Karpas-422 (cell line): ENCODE results near the gene LGR4. TPM values are rescaled to one million over a fixed set of nuclear protein-coding genes. Genes with fewer than 3 reads are reported as not detected.

Source experiments
- DNase-seq: peaks from one replicate; pipeline ENCODE4 v3.0.0-alpha.2; 2015
- H2AFZ ChIP-seq: fragments of 200-600 bp; sonication (generic); 2 replicates; pipeline ENCODE4 v1.6.1; 2014; ENCODE audit warnings: antibody characterized with exemption, low read length, mixed read lengths
- H3K27ac ChIP-seq: fragments of 200-600 bp; sonication (generic); 2 replicates; pipeline ENCODE4 v1.5.1; 2014; ENCODE audit warnings: mild to moderate bottlenecking, low read length, moderate library complexity
- H3K27me3 ChIP-seq: fragments of 200-600 bp; sonication (generic); 2 replicates; pipeline ENCODE4 v1.6.1; 2014; ENCODE audit warnings: low read length, mixed read lengths
- H3K36me3 ChIP-seq: fragments of 200-600 bp; sonication (generic); 2 replicates; pipeline ENCODE4 v1.6.1; 2014; ENCODE audit warnings: low read length, mixed read lengths; ENCODE audit not compliant: insufficient read depth
- H3K4me1 ChIP-seq: fragments of 200-600 bp; sonication (generic); 2 replicates; pipeline ENCODE4 v1.6.1; 2014; ENCODE audit warnings: mild to moderate bottlenecking, low read length, mixed read lengths
- H3K4me2 ChIP-seq: fragments of 200-600 bp; sonication (generic); 2 replicates; pipeline ENCODE4 v1.6.1; 2014; ENCODE audit warnings: low read length, low read depth, mild to moderate bottlenecking; ENCODE audit not compliant: poor library complexity, severe bottlenecking
- H3K4me3 ChIP-seq: fragments of 200-600 bp; sonication (generic); 2 replicates; pipeline ENCODE4 v1.5.1; 2014; ENCODE audit warnings: mild to moderate bottlenecking, antibody characterized with exemption, low read length, mixed read lengths
- H3K79me2 ChIP-seq: fragments of 200-600 bp; sonication (generic); 2 replicates; pipeline ENCODE4 v1.6.1; 2014; ENCODE audit warnings: mild to moderate bottlenecking, low read length, mixed read lengths
- H3K9ac ChIP-seq: fragments of 200-600 bp; sonication (generic); 2 replicates; pipeline ENCODE4 v1.6.0; 2014; ENCODE audit warnings: low read length
- H3K9me2 ChIP-seq: fragments of 200-600 bp; sonication (generic), shearing (Covaris generic); replicated peaks from 2 replicates; pipeline ENCODE4 v1.6.0; 2014; ENCODE audit warnings: mild to moderate bottlenecking, low read length, moderate library complexity; ENCODE audit not compliant: insufficient read depth
- H3K9me3 ChIP-seq: fragments of 300-700, 200-600 bp; sonication (generic); 2 replicates; pipeline ENCODE4 v1.6.1; 2014; ENCODE audit warnings: low read length, mixed read lengths
- H4K20me1 ChIP-seq: fragments of 200-600 bp; sonication (generic); 2 replicates; pipeline ENCODE4 v1.6.1; 2014; ENCODE audit warnings: mild to moderate bottlenecking, antibody characterized with exemption, low read length, low read depth; ENCODE audit not compliant: insufficient read depth
- total RNA-seq: library from RNA; depleted of rRNA; stranded (reverse); fragments of >200 nt; shearing (Covaris generic); gene quantifications from 2 replicates; pipeline ENCODE4 v1.2.3, GENCODE V29; 2014; ENCODE audit warnings: low replicate concordance

LGR4 gene
- total RNA-seq, 1 experiment from 2014 or later, result 0.04 TPM

- H3K9ac ChIP-seq, result no peak overlapping the region
- H3K27ac ChIP-seq, result no peak overlapping the region
- no peaks in the 10 kb centered on the region for H3K4me1 ChIP-seq
- no peaks in the 10 kb centered on the region for H3K79me2 ChIP-seq
- DNase-seq, result peak; percentile 10
- H3K36me3 ChIP-seq, result no peaks in the 10 kb centered on the region
- H3K4me3 ChIP-seq, result no peak overlapping the region
- no peaks in the 10 kb centered on the region for H3K27me3 ChIP-seq
- no peaks in the 10 kb centered on the region for H4K20me1 ChIP-seq
- no peak overlapping the region for H2AFZ ChIP-seq
- no peaks in the 10 kb centered on the region for H3K9me2 ChIP-seq
- no peak overlapping the region for H3K4me2 ChIP-seq
- H3K9me3 ChIP-seq, result no peaks in the 10 kb centered on the region
Observed at GRCh38 chr11:27394781-27395228, 77.8 kb downstream of the LGR4 start.

- H4K20me1 ChIP-seq, result no peaks in the 10 kb centered on the region
- no peaks in the 10 kb centered on the region for H3K9me2 ChIP-seq
- no peak for DNase-seq
- no peak overlapping the region for H3K4me3 ChIP-seq
- H2AFZ ChIP-seq, result no peak overlapping the region
- H3K27me3 ChIP-seq, result no peaks in the 10 kb centered on the region
- no peak overlapping the region for H3K27ac ChIP-seq
- H3K79me2 ChIP-seq, result no peaks in the 10 kb centered on the region
- no peaks in the 10 kb centered on the region for H3K36me3 ChIP-seq
- no peak overlapping the region for H3K4me2 ChIP-seq
- no peaks in the 10 kb centered on the region for H3K4me1 ChIP-seq
- H3K9ac ChIP-seq, result no peak overlapping the region
- H3K9me3 ChIP-seq, result no peaks in the 10 kb centered on the region
Observed at GRCh38 chr11:27392278-27393114, 80.1 kb downstream of the LGR4 start.

- Histone ChIP-seq H3K27me3 (no peaks in the 10 kb centered on the region), H2AFZ (no peak overlapping the region), H3K4me2 (no peak overlapping the region), H4K20me1 (no peaks in the 10 kb centered on the region), H3K79me2 (no peaks in the 10 kb centered on the region), H3K4me3 (no peak overlapping the region), H3K9me2 (no peaks in the 10 kb centered on the region), H3K9me3 (no peaks in the 10 kb centered on the region), H3K36me3 (no peaks in the 10 kb centered on the region), H3K4me1 (no peaks in the 10 kb centered on the region), H3K27ac (no peak overlapping the region), H3K9ac (no peak overlapping the region)
- DNase-seq, result no peak
Observed at GRCh38 chr11:27391331-27392015, 81.1 kb downstream of the LGR4 start.

GRCh38 chr11:27390318-27391295 is 82.0 kb downstream of the LGR4 start:
- H3K9me3 ChIP-seq, result no peaks in the 10 kb centered on the region
- no peak overlapping the region for H3K27ac ChIP-seq
- no peaks in the 10 kb centered on the region for H3K27me3 ChIP-seq
- no peaks in the 10 kb centered on the region for H3K9me2 ChIP-seq
- H3K36me3 ChIP-seq, result no peaks in the 10 kb centered on the region
- no peak overlapping the region for H3K4me2 ChIP-seq
- no peak overlapping the region for H2AFZ ChIP-seq
- no peak for DNase-seq
- no peak overlapping the region for H3K9ac ChIP-seq
- no peaks in the 10 kb centered on the region for H3K79me2 ChIP-seq
- H4K20me1 ChIP-seq, result no peaks in the 10 kb centered on the region
- H3K4me3 ChIP-seq, result no peak overlapping the region
- no peaks in the 10 kb centered on the region for H3K4me1 ChIP-seq

- H3K79me2 ChIP-seq, result no peaks in the 10 kb centered on the region
- H3K36me3 ChIP-seq, result no peaks in the 10 kb centered on the region
- DNase-seq, result no peak
- no peaks in the 10 kb centered on the region for H3K9me2 ChIP-seq
- no peaks in the 10 kb centered on the region for H3K27me3 ChIP-seq
- H2AFZ ChIP-seq, result no peak overlapping the region
- H3K9ac ChIP-seq, result no peak overlapping the region
- no peak overlapping the region for H3K4me3 ChIP-seq
- H3K4me2 ChIP-seq, result no peak overlapping the region
- no peaks in the 10 kb centered on the region for H4K20me1 ChIP-seq
- no peaks in the 10 kb centered on the region for H3K4me1 ChIP-seq
- no peak overlapping the region for H3K27ac ChIP-seq
- no peaks in the 10 kb centered on the region for H3K9me3 ChIP-seq
Observed at GRCh38 chr11:27388869-27389268, 83.7 kb downstream of the LGR4 start.

- Histone ChIP-seq H3K27me3 (no peaks in the 10 kb centered on the region), H3K9me3 (no peaks in the 10 kb centered on the region), H3K4me2 (no peak overlapping the region), H3K9ac (no peak overlapping the region), H4K20me1 (no peaks in the 10 kb centered on the region), H3K36me3 (no peaks in the 10 kb centered on the region), H3K27ac (no peak overlapping the region), H3K4me3 (no peak overlapping the region), H3K79me2 (no peaks in the 10 kb centered on the region), H3K9me2 (no peaks in the 10 kb centered on the region), H2AFZ (no peak overlapping the region), H3K4me1 (no peaks in the 10 kb centered on the region)
- DNase-seq, result no peak
Observed at GRCh38 chr11:27388001-27388400, 84.6 kb downstream of the LGR4 start.

- DNase-seq, result no peak
- no peaks in the 10 kb centered on the region for H3K36me3 ChIP-seq
Observed at GRCh38 chr11:27387362-27387761, 85.2 kb downstream of the LGR4 start.

More at GRCh38 chr11:27387362-27387761, 85.2 kb downstream of the LGR4 start:
- no peak overlapping the region for H3K4me3 ChIP-seq
- H3K4me1 ChIP-seq, result no peaks in the 10 kb centered on the region
- no peaks in the 10 kb centered on the region for H3K79me2 ChIP-seq
- no peaks in the 10 kb centered on the region for H3K9me2 ChIP-seq
- H2AFZ ChIP-seq, result no peak overlapping the region
- no peaks in the 10 kb centered on the region for H4K20me1 ChIP-seq
- H3K4me2 ChIP-seq, result no peak overlapping the region
- H3K9ac ChIP-seq, result no peak overlapping the region
- no peaks in the 10 kb centered on the region for H3K9me3 ChIP-seq
- H3K27ac ChIP-seq, result no peak overlapping the region
- no peaks in the 10 kb centered on the region for H3K27me3 ChIP-seq
